Fibroblast of lung (primary cell): ENCODE data around the gene FGD2. TPM values are rescaled to one million over a fixed set of nuclear protein-coding genes. Genes with fewer than 3 reads are reported as not detected.
A peak's percentile ranks its signal among the peaks of the same experiment; 100 is the strongest.

ENCODE experiments used
- DNase-seq, 2 donors: peaks; one replicate each; pipeline versions ENCODE4 v3.0.0 to v3.0.0-alpha.2; 2010; ENCODE audit warnings: low read depth in 2 of 2
- H2AFZ ChIP-seq: 2 replicates; pipeline ENCODE4 v1.5.1; 2012; ENCODE audit warnings: low read length, control low read depth, inconsistent platforms
- H3K27ac ChIP-seq: 2 replicates; pipeline ENCODE4 v1.5.1; 2011; ENCODE audit warnings: low read length, control low read depth; ENCODE audit not compliant: insufficient read depth
- H3K27me3 ChIP-seq: 2 replicates; pipeline ENCODE4 v1.5.1; 2011; ENCODE audit warnings: mild to moderate bottlenecking, low read length; ENCODE audit not compliant: control insufficient read depth, insufficient read depth
- H3K36me3 ChIP-seq: 2 replicates; pipeline ENCODE4 v1.5.1; 2011; ENCODE audit warnings: low read length; ENCODE audit not compliant: control insufficient read depth, insufficient read depth
- H3K4me1 ChIP-seq: 2 replicates; pipeline ENCODE4 v1.5.1; 2011; ENCODE audit warnings: low read length; ENCODE audit not compliant: control insufficient read depth, insufficient read depth; ENCODE audit errors: extremely low read depth
- H3K4me2 ChIP-seq: 2 replicates; pipeline ENCODE4 v1.5.1; 2011; ENCODE audit warnings: low read length, control low read depth; ENCODE audit not compliant: insufficient read depth; ENCODE audit errors: extremely low read depth
- H3K4me3 ChIP-seq, 4 experiments: fragments of 200-600 bp in 1 of 4; sonication (generic) in 1 of 4; replicated peaks in 1 of 4; 2 replicates each; pipeline ENCODE4 v1.5.1; 2011 to 2016; ENCODE audit warnings: low read length in 4 of 4, low read depth in 3 of 4, mild to moderate bottlenecking in 3 of 4, control low read depth in 2 of 4, inconsistent platforms in 1 of 4, mixed read lengths in 1 of 4; ENCODE audit not compliant: insufficient read depth in 1 of 4; ENCODE audit errors: control extremely low read depth in 1 of 4
- H3K79me2 ChIP-seq: 2 replicates; pipeline ENCODE4 v1.5.1; 2012; ENCODE audit warnings: mild to moderate bottlenecking, low read length, inconsistent platforms; ENCODE audit not compliant: control insufficient read depth, insufficient read depth
- H3K9ac ChIP-seq: 2 replicates; pipeline ENCODE4 v1.5.1; 2011; ENCODE audit warnings: mild to moderate bottlenecking, low read length, control low read depth; ENCODE audit not compliant: insufficient read depth
- H3K9me3 ChIP-seq: 2 replicates; pipeline ENCODE4 v1.5.1; 2012; ENCODE audit warnings: low read depth, low read length; ENCODE audit not compliant: control insufficient read depth, insufficient read depth
- H4K20me1 ChIP-seq: 2 replicates; pipeline ENCODE4 v1.5.1; 2011; ENCODE audit warnings: low read length; ENCODE audit not compliant: control insufficient read depth, insufficient read depth; ENCODE audit errors: extremely low read depth
- EZH2 ChIP-seq: IDR thresholded peaks from 2 replicates; pipeline ENCODE4 v1.5.1; 2012; ENCODE audit warnings: low read length, control low read depth, mild to moderate bottlenecking; ENCODE audit errors: missing control alignments
- polyA plus RNA-seq, 2 donors: library from polyadenylated mRNA; depleted of rRNA in 1 of 2; stranded (reverse) in 1 of 2; unstranded in 1 of 2; fragments of >200 nt; gene quantifications; 2 replicates each; pipeline ENCODE4 v1.2.1, GENCODE V29; 2011 to 2012; ENCODE audit warnings: missing spikeins in 1 of 2
- total RNA-seq: library from RNA; depleted of rRNA; stranded (reverse); fragments of >200 nt; gene quantifications from 2 replicates; pipeline ENCODE4 v1.2.1, GENCODE V29; 2014
- TF ChIP-seq, protein P1 (sequence below), 2 donors: IDR thresholded peaks in 1 of 2; conservative IDR thresholded peaks in 1 of 2; 1 replicate in 1 of 2; 2 replicates in 1 of 2; pipeline ENCODE4 v1.5.1; 2011 to 2012; ENCODE audit warnings: low read length in 2 of 2, control low read depth in 1 of 2, inconsistent platforms in 1 of 2, low read depth in 1 of 2, mild to moderate bottlenecking in 1 of 2

FGD2 gene
- total and polyA plus RNA-seq, 2 donors (not counting 1 experiment from before 2014, with no cell fraction given): not detected

DNA sequence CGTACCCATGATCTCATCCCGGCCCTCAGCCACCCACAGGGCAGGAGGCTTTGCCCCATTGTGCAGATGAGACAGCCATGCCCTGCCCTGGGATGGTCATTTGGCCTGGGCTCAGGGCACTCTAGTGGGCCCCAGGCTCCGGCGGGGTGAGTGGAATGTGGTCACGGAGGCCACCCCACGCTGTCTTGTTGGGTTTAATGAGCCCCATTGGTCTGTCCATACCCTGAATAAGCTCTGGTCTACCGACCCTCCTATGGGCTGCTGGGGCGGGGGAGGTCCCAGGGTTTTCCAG lies 50.6 kb downstream of the FGD2 start:
- DNase-seq: no peak
- Histone ChIP-seq H3K27ac (no peak overlapping the region), H3K4me1 (peaks cover 7% of the 10 kb centered on the region), H3K27me3 (no peaks in the 10 kb centered on the region), H4K20me1 (no peaks in the 10 kb centered on the region), H3K4me2 (no peak overlapping the region), H2AFZ (no peak overlapping the region), H3K36me3 (no peaks in the 10 kb centered on the region), H3K9me3 (no peaks in the 10 kb centered on the region), H3K9ac (no peak overlapping the region), H3K4me3 (no peak overlapping the region), H3K79me2 (no peaks in the 10 kb centered on the region)
- no peak for TF ChIP-seq EZH2
- TF ChIP-seq, protein P1, sequence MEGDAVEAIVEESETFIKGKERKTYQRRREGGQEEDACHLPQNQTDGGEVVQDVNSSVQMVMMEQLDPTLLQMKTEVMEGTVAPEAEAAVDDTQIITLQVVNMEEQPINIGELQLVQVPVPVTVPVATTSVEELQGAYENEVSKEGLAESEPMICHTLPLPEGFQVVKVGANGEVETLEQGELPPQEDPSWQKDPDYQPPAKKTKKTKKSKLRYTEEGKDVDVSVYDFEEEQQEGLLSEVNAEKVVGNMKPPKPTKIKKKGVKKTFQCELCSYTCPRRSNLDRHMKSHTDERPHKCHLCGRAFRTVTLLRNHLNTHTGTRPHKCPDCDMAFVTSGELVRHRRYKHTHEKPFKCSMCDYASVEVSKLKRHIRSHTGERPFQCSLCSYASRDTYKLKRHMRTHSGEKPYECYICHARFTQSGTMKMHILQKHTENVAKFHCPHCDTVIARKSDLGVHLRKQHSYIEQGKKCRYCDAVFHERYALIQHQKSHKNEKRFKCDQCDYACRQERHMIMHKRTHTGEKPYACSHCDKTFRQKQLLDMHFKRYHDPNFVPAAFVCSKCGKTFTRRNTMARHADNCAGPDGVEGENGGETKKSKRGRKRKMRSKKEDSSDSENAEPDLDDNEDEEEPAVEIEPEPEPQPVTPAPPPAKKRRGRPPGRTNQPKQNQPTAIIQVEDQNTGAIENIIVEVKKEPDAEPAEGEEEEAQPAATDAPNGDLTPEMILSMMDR (conservative IDR thresholded peaks at IDR 0.05 in 1 of 2, IDR thresholded peaks at IDR 0.05 in 1 of 2; ENCODE audit: low read depth in 1 of 2, low read length in 2 of 2): no peak

- Histone ChIP-seq H3K36me3 (no peaks in the 10 kb centered on the region), H3K9me3 (no peaks in the 10 kb centered on the region), H3K4me2 (no peak overlapping the region), H3K27ac (no peak overlapping the region), H4K20me1 (no peaks in the 10 kb centered on the region), H3K9ac (no peak overlapping the region), H2AFZ (no peak overlapping the region), H3K4me3 (no peak overlapping the region), H3K27me3 (no peaks in the 10 kb centered on the region), H3K79me2 (no peaks in the 10 kb centered on the region), H3K4me1 (peaks cover 7% of the 10 kb centered on the region)
- TF ChIP-seq, protein P1 (conservative IDR thresholded peaks at IDR 0.05 in 1 of 2, IDR thresholded peaks at IDR 0.05 in 1 of 2; ENCODE audit: low read depth in 1 of 2, low read length in 2 of 2): no peak
- peak; percentile 26 to 37 for DNase-seq
Observed at GRCh38 chr6:37056439-37057127, 51.1 kb downstream of the FGD2 start.

DNA sequence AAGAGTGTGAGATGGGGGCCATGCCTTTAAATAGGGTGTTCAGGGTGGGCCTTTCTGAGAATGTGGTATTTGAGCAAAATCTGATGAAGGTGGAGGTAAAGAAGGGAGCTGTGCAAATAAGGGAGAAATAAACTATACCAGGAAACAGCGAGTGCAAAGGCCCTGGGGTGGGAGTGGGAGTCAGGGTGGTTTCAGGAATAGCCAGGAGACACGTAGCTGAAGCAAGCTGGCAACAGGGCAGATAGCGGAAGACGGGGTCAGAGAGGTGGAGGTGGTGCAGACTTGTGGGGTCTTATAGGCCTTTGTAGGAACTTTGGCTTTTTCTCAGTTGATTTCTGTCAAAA lies 51.6 kb downstream of the FGD2 start:
- no peaks in the 10 kb centered on the region for H3K36me3 ChIP-seq
- no peak for TF ChIP-seq EZH2
- H3K27me3 ChIP-seq: no peaks in the 10 kb centered on the region
- H3K4me3 ChIP-seq: no peak overlapping the region
- no peaks in the 10 kb centered on the region for H3K79me2 ChIP-seq
- no peak for DNase-seq
- H3K4me2 ChIP-seq: no peak overlapping the region
- no peak overlapping the region for H3K27ac ChIP-seq
- no peak overlapping the region for H2AFZ ChIP-seq
- no peaks in the 10 kb centered on the region for H4K20me1 ChIP-seq
- no peaks in the 10 kb centered on the region for H3K9me3 ChIP-seq
- H3K4me1 ChIP-seq: peaks cover 7% of the 10 kb centered on the region
- H3K9ac ChIP-seq: no peak overlapping the region
